GM21786 (cell line): Measurements from ENCODE around the gene IFITM2.
A peak's percentile ranks its signal among the peaks of the same experiment; 100 is the strongest.
"Not testable (repeated sequence)": the region's sequence is repeated elsewhere in the genome, so short reads cannot be mapped to it uniquely, and the experiment has no call there.

Experiments
- ATAC-seq: cut with Tn5 transposase; IDR thresholded peaks from one replicate; pipeline ENCODE4 v1.9.1; 2021; ENCODE audit not compliant: unreplicated experiment

Gene IFITM2

GRCh38 chr11:306645-307371 lies 808 bp upstream of the IFITM2 start:
- ATAC-seq, result no peak

GRCh38 chr11:308740-309665 lies 1.4 kb downstream of the IFITM2 start:
- not testable (repeated sequence) for ATAC-seq

DNA sequence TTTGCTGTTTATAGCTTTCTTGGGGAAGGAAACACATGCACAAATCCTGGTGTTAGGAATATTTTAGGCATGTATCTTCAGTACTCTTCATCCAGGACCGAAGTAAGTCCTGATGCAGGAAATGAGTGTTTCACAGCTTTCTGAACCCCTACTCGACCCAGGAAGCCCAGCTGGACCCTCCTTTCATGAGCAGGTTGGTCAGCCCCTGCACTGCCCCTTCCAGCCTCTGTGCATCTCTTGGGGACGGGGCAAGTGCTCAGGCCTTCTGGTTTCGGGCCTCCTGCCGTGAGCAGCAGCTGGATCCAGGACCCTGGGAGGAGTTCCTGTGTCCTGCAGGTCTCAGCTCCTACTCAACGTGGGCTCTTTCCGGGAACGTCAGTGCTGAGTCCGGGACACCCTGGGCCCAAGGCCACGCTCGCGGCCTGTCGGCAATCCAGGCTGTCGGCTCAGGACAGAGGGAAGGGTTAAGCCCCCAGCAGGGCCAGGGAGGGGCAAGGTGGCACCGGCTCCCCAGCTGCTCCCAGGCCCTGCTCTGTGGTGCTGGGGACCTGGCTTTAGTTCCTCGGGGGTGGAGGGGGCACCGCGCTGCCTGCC lies 2.5 kb downstream of the IFITM2 start:
- ATAC-seq, result not testable (repeated sequence)

DNA sequence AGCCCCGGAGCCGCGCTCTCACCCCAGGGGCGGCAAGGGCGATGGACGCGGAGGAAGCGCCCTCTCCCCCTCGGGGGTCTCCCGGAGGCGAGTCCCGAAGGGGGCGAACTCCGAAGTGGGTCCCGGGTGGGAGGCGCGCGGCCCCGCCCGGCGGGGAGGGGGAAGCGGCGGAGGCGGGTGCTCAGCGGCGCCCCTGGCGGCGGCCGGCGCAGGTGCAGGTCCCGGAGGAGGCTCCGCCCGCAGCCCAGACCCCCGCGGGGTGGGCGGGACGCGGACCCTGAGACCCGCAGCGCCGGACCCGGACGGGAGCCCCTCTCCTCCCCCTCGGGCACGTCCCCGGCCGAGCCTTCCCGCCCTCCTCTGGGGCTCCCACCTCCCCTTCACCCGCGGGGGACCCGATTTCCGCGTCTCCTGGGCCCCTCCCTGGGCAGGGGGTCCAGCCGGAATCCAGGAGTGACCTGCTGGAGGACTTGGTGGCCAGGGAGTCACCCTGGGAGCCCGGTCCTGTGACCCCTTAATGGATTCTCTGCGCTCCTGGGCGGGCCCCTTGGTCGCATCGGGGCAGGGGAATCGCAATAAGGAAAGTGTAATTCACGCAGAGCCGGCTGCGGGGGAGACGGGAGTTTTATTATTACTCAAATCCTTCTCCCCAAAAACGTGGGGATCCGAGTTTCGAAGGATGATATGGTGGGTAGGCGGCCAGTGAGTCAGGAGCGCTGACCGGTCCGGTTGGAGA lies 3.6 kb downstream of the IFITM2 start:
- not testable (repeated sequence) for ATAC-seq

DNA sequence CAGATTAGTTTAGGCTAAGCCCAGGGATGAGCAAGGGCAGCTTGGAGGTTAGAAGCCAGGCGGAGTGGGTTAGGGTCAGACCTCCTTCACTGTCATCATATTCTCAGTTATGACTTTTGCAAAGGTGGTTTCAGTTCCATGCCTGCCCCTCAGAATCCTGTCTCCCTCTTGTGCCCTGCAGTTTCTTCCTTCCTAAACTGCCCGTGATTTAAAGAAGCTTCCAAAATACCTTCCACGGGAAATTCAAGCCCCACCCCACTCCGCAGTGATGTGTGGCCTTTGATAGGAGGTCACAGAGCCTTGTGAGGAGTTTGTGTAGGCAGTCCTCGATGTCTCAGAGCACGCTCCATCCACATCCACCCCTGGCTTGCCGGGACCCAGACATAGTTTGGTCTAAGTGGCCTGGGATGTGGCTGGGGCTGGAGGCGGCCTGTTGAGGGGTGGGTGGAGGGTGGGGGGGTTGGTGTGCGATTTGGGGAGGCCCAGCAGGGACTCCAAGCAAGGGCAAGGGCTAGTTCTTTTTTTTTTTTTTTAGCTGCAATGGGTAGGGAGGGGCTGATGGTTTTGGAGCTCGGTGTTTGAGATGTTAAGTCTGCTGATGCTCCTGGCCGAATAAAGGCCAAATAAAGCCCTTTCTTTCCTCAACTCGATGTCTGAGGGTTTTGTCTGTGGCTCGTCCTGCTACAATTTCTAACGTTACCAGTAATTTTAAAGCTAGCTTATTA lies 4.6 kb downstream of the IFITM2 start:
- no peak for ATAC-seq

DNA sequence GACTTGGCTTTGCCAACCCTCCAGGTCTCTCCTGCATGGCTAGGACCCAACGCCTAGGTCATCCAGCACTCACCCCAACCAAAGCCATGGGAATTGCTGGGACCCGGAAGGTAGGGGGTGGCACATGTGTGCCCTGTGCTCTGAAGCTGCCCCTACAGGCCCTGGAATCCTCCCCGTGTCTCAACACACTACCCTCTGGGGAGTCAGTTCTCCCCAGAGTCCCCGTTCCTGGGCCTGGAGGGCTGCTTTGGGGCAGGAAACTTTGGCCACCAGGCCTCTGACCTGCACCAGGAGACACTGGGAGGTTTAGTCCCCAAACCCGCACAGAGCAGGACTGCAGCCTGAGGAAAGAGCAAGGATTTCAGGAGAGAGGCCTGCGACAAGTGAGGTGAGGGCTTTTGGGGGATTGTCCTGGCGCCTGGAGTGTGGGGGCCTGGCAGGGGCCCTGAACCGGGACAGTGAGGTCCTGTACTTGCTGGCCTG lies 5.7 kb downstream of the IFITM2 start:
- ATAC-seq, result no peak

- ATAC-seq, result peak; percentile 34
These were observed 6.4 kb downstream of the IFITM2 start, which contains the start of gene IFITM1 for GRCh38 chr11:313787-314553. Gene IFITM1, plus strand, starts transcription at chr11:314040. Its CDS starts 131 bp downstream, at chr11:314171.

- not testable (repeated sequence) for ATAC-seq
These were observed 6.9 kb downstream of the IFITM2 start for GRCh38 chr11:314554-314875.

GRCh38 chr11:315051-315481 lies 7.5 kb downstream of the IFITM2 start:
- ATAC-seq, result no peak

GRCh38 chr11:315516-315994 lies 7.9 kb downstream of the IFITM2 start:
- ATAC-seq, result no peak

DNA sequence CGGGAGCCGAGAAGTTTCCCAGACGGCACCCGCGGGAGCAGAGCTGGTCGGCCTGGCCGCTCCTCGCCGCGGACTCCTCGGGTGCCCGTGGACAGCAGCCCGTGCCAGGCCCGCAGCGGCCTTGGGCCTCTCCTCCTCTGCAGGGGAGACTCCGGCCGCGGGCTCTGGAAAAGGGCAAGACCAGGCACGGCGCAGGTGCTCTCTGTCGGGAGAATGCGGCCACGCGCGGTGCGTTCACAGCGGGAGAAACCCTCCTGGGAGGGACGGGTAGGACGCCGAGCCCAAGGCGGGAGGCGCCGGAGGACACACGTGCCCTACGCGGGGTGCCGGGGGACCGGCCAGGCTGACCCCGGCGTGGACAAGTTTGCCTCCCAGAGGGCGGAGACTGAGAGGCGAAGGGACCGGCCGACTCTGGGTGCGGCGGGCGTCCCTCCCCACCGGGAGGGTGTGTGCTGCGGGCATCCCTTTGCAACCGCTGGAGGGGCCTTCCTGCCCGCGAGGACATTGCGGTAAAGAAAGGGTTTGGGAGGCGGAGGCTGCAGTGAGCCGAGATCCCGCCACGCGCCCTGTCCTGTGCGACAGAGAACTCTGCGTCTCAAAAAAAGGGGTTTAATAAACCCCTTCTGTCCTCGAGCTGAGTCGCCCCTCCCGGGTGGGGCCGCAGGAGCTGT lies 8.6 kb downstream of the IFITM2 start:
- ATAC-seq, result no peak

DNA sequence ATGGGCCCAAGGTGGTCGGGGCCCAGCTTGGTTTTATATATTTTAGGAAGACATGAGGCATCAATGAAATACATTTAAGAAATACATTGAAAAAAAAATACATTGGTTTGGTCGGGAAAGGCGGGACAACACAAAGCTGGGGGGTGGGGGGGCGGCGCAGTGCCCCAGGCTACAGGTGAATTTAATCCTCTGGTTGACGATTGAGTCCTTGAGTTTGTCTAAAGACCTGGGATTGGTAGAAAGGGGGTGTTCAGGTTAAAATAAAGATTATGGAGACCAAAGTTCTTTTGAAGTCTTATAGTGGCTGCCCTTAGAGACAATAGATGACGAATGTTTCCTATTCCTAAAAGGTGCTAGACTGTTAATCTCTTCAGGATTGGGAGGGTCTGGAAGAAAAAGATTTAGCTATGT lies 9.3 kb downstream of the IFITM2 start:
- ATAC-seq, result no peak

DNA sequence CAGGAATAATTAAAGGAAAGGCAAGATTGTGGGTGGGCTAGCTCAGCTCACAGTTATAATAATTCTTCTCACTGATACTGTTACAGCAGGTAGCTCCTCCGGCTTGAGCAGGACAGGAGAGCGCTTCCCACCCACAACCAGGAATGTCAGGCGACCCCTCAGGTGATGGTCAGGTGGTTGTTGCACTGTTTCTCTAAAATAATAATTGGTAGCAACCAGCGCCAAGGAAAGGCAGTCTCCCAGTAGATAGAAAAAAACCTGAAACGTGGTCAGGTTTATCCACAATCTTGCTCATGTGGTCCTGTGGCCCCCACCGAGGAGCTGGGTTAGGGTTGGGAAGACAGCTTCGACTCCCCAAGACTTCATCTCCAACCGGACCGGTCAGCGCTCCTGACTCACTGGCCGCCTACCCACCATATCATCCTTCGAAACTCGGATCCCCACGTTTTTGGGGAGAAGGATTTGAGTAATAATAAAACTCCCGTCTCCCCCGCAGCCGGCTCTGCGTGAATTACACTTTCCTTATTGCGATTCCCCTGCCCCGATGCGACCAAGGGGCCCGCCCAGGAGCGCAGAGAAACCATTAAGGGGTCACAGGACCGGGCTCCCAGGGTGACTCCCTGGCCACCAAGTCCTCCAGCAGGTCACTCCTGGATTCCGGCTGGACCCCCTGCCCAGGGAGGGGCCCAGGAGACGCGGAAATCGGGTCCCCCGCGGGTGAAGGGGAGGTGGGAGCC lies 10.2 kb downstream of the IFITM2 start:
- ATAC-seq, result not testable (repeated sequence)

- not testable (repeated sequence) for ATAC-seq
These were observed 10.9 kb downstream of the IFITM2 start for GRCh38 chr11:318405-319120.

DNA sequence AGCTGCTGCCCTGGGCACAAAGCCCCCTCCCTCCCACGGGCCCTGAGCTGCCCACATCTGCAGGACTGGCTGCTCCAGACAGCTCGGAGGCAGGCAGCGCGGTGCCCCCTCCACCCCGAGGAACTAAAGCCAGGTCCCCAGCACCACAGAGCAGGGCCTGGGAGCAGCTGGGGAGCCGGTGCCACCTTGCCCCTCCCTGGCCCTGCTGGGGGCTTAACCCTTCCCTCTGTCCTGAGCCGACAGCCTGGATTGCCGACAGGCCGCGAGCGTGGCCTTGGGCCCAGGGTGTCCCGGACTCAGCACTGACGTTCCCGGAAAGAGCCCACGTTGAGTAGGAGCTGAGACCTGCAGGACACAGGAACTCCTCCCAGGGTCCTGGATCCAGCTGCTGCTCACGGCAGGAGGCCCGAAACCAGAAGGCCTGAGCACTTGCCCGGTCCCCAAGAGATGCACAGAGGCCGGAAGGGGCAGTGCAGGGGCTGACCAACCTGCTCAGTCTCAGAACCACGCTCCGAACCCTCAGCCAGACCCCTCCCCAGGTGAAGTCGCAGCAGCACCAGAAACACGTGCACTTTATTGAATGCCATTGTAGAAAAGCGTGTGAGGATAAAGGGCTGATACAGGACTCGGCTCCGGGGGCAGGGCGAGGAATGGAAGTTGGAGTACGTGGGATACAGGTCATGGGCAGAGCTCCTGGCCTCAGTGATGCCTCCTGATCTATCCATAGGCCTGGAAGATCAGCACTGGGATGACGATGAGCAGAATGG lies 11.7 kb downstream of the IFITM2 start:
- not testable (repeated sequence) for ATAC-seq

DNA sequence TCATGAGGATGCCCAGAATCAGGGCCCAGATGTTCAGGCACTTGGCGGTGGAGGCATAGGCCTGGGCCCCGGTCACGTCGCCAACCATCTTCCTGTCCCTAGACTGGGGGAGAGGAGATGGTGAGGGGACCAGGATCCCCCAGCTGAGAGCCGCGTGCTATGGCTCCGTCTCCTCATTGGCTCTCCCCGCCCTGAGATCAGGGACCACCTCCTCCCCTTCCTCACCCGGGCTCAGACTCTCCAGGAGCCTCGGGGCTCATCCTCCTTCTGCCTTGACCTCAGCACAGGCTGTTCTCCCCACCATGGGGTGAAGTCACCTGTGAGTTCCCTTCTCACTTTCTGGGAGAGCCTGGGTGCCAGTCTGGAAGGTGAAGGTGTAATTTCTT lies 12.3 kb downstream of the IFITM2 start:
- not testable (repeated sequence) for ATAC-seq

- no peak for ATAC-seq
These were observed 16.5 kb downstream of the IFITM2 start for GRCh38 chr11:324156-324555.
